CD4-positive, alpha-beta T cell treated with Interleukin-1 beta for 1 hour (primary cell): ENCODE measurements around the gene RARA.

Experiments
- DNase-seq, 2 donors: peaks; one replicate each; pipeline ENCODE4 v3.0.0-alpha.2; 2020 to 2022

Gene RARA

GRCh38 chr17:40316571-40317344 is 7.8 kb downstream of the RARA start:
- DNase-seq, result no peak

GRCh38 chr17:40317345-40317873 is 8.4 kb downstream of the RARA start:
- DNase-seq, result peak; percentile 57 to 62

DNA sequence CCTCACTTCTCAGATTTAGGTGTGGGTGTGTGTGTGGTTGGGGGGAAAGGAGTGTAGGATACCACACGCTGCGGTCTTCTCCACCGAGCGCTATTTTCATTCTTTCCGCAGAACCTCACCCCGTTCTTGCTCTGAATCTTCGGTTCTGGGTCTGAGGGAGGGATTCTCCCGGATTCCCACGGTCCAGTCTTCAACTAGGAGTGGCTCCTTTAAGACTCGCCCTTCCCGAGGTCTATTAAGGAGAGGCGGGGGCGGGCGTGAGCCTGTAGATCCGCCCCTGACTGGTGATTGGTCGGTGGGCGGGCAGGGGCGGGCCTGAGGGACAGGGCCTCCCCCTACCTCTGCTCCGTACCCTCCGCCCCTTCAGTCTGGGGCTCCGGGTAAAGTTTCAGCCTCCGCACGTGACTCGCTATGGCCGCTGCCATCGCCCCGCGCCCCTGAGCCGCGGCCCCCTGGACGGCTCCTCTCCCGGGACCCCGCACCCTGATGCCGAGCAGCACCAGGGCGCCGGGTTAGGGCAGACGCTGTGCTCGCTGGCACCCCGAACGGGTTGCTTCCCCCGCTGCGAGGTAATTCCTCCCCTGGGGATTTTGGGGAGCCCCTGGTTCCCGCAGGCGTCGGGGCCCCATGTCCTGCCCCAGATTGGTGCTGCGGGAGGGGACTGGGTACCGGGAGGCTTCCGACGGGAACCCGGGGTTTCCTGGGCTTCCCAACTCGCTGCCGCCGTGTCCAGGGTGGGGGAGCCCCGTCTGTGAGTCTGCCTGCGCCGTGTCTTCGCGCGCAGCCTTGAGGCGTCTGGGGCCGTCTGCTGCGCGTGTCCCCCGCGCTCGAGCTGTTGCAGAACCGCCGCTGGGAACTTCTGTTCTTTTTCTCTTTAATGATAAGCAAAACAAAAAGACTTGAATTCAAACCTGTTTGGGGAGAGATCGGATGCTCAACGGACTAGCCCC is 9.2 kb downstream of the RARA start:
- DNase-seq, result peak; percentile 93 to 94

GRCh38 chr17:40318830-40319391 is 9.9 kb downstream of the RARA start:
- DNase-seq, result peak in 1 of 2 donors; percentile 51

DNA sequence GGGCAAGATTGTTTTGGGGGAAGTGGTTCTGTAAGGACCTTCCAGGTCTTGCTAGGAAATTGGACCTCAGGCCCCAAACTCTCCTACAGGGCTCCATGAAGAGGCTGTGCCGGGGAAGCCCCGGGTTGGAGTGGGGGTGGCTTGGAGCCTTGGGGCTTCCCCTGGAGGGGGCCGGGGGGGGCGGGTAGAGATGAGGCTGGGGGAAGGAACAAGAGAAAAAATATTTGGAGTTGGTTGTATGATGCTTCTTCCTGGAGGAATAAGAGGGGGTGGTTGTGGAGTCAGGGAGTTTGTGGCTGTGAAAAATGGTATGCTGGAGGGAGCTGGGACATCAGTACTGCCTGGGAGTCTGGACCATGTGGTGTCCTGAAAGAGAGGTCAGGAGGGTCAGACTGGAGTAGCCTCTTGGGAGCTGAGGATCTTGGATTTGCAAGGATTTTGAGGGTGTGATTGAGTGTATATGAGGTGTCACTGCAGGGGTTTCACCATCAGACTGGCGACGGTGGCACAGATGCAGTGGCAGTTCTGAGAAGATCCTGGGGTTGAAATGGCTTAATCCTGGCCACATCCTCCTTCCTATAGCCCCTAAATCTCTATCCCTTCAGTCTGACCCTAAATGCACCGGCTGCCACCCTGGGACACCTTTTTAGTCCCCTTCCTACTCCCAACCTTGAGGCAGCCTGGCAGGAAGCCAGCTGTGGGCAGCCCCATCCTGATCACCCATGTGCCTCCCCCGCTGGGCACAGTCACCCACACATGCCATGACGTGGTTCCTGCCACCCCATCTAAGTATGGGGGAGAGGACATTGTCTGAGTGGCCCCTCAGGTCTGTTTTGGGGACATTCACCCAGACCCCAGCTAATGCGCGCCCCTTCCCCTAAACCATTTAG is 10.9 kb downstream of the RARA start:
- DNase-seq, result peak; percentile 88 to 90

DNA sequence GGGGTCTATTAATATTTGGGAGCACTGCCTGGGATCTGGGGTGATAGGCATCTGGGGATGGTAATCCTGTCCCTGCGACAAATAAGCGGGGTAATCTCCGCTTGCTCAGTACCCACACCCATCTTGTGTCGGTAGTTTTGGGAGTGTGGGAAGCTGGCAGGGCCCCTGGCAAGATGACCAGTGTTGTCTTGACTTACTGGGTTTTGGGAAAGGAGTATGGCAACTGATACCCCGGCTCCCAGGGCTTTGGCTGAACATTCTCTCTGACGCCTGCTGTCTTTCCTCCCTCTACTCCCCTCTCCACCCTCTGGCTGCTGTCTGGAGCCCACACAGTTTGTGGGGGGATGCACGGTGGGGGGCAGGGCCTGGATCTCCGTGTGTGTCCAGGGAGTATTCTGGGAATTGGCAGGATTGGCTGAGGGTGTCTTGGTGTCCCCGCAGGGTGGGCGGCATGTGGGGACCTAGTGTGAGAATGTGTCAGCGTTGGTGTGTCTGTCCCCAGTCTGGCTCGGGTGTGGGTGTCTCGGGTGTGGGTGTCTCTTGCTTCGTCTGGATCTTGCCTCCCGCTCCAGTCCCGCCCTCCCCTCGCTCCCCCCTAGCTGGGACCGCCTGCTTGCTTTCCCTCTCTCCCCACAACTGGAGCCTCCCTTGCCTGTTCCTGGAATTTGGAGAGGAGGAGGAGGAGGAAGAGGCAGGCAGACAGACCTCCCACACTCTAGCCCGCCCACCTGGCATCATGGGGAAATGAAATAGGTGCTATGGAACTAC is 12.0 kb downstream of the RARA start:
- DNase-seq, result peak; percentile 74 to 77

DNA sequence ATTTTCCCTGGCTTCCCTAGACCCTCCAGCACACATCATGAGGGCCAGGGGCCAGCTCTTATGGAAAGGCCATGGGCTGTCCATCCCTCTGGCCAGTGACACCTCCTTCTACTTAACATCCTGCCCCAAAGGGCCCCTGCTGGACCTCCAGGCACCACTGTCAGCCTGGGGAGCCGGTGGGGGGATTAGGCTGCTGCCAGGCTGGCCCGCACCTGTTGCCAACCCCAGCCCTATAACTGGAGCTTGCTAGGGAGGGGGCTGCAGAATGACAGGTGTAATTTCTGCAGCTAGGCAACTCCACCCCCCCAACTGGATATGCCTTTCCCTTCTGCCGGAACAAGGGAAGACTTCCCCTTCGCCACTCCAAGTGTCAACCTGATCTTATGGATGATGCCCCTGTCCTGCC is 12.5 kb downstream of the RARA start:
- peak in 1 of 2 donors; percentile 49 for DNase-seq

- no peak for DNase-seq
Measured at GRCh38 chr17:40321961-40322357, 13.0 kb downstream of the RARA start.

DNA sequence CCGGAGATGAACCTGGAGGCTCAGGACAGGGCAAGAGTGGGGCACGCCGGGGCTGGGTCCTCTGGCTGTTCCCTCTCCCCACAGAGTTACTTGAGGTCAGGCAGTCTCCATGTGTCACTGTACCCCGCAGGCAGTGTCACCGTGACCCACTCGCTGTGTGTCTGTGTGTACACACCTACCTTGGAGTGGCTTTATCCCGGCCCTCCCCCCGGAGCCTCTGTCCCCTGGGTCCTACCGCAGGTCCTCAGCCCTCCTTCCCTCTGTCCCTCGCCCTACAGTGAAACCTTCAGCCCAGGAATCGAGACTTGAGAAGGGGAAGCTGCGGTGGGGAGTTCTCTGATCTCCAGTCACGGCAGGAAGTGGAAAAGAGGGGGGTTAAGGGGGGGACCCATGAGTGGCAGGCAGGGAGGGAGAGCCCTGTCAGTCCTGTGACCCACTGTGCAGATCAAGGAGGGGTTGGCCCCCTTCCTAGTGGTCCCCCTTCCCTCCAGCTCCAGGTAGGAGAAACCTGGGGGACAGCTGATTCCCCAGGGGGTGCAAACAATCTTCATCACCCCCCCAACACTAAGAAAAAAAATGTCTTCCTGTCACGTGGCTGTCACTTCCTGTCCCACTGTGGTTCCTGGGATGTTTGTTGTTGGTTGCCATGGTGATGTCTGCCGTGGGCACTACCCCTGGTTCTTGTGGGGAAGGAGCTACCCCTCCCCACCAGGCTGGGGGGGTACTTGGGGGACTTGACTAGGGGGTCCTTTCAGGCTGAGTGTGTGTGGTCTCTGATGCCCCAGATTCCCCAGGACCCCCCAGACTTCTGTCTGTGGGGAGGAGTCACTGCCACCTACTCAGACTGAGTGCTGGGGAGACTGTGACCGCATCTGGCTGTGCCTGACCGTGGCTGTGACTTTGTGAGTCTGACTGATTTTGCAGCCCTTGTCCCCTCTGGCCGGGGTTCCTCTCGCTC is 13.7 kb downstream of the RARA start:
- peak; percentile 96 to 97 for DNase-seq

GRCh38 chr17:40323391-40324381 is 14.7 kb downstream of the RARA start:
- DNase-seq, result peak; percentile 92 to 93

GRCh38 chr17:40325156-40326013 is 16.4 kb downstream of the RARA start:
- peak; percentile 59 to 62 for DNase-seq

- DNase-seq, result peak; percentile 82 to 84
Measured at GRCh38 chr17:40326014-40326831, 17.2 kb downstream of the RARA start.

DNA sequence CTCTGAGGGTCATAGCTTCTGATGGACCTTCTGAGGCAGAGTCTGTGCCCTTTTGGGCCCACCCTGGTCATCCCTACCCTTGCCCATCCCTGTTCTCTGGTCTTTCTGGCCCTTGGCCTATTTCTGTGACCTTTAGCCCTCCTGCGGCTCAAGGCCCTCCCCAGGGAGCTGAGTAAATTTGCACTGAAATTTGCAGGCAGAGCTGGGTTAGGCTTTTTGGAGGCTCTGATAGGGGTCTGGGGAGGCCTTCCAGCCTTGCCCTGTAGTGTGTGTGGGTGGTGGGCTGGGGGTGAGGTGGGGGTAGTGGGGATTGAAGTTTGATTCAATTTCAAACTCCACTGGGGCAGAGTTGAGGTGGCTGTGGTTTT is 17.8 kb downstream of the RARA start:
- DNase-seq, result no peak

DNA sequence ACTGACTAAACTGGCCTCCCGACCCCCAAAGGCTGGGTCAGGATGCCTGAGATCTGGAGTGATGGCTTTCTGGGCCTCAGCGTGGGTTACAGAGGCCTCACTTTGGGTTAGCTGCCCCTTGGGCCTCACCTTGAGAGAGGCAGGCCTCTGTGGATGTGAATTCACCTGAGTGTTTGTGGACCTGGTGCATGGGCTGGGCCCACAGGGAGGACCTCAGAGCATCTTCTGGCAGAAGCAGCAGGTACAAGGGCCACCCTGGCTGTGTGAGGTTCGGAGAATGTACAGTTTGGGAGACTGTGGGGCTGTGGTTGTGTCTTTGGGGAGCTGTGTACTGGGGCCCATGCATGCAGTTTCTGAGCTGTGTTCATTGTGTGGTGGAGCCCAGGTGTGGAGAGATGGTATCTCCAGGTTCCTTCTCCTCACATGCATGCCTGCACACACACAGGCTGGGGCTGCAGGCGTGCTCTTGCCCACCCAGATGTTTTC is 18.3 kb downstream of the RARA start:
- no peak for DNase-seq

GRCh38 chr17:40327735-40328385 is 18.9 kb downstream of the RARA start:
- DNase-seq, result no peak

DNA sequence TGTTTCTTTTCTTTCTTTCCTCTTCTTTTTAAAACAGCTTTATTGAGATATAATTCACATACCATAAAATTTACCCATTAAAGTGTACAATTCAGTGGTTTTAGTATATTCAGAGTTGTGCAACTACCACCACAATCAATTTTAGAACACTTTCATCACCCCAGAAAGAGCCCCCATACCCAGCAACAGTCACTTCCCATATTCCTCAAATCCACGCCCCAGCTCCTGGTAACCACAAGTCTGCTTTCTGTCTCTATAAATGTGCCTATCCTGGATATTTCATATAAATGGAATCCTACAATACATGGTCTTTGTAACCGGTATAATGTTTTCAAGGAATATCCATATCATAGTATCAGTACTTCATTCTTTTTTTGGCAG is 19.4 kb downstream of the RARA start:
- no peak for DNase-seq
